GM12873 (cell line): ENCODE measurements around the gene ARSJ.

Experiments used
- TF ChIP-seq, protein P1 (sequence below): IDR thresholded peaks from 2 replicates; pipeline ENCODE4 v1.5.1; 2012; ENCODE audit warnings: low read depth, mild to moderate bottlenecking, moderate library complexity, low read length, control low read depth; ENCODE audit not compliant: insufficient read depth; ENCODE audit errors: missing control alignments

The ARSJ gene

GRCh38 chr4:113979148-113979904 is at the start of gene ARSJ:
Gene ARSJ (minus strand): TSS chr4:113979647. CDS start chr4:113978834, 813 bp downstream.
- TF ChIP-seq, protein P1, sequence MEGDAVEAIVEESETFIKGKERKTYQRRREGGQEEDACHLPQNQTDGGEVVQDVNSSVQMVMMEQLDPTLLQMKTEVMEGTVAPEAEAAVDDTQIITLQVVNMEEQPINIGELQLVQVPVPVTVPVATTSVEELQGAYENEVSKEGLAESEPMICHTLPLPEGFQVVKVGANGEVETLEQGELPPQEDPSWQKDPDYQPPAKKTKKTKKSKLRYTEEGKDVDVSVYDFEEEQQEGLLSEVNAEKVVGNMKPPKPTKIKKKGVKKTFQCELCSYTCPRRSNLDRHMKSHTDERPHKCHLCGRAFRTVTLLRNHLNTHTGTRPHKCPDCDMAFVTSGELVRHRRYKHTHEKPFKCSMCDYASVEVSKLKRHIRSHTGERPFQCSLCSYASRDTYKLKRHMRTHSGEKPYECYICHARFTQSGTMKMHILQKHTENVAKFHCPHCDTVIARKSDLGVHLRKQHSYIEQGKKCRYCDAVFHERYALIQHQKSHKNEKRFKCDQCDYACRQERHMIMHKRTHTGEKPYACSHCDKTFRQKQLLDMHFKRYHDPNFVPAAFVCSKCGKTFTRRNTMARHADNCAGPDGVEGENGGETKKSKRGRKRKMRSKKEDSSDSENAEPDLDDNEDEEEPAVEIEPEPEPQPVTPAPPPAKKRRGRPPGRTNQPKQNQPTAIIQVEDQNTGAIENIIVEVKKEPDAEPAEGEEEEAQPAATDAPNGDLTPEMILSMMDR: no peak

- TF ChIP-seq, protein P1: no peak
Measured at GRCh38 chr4:114028071-114028470, 48.6 kb upstream of the ARSJ start.

GRCh38 chr4:114027596-114027995 is 48.1 kb upstream of the ARSJ start:
- TF ChIP-seq, protein P1: no peak

GRCh38 chr4:114026447-114026846 is 47.0 kb upstream of the ARSJ start:
- TF ChIP-seq, protein P1: no peak

GRCh38 chr4:114025176-114025777 is 45.8 kb upstream of the ARSJ start:
- TF ChIP-seq, protein P1: no peak

- TF ChIP-seq, protein P1: no peak
Measured at GRCh38 chr4:114021451-114021850, 42.0 kb upstream of the ARSJ start.

DNA sequence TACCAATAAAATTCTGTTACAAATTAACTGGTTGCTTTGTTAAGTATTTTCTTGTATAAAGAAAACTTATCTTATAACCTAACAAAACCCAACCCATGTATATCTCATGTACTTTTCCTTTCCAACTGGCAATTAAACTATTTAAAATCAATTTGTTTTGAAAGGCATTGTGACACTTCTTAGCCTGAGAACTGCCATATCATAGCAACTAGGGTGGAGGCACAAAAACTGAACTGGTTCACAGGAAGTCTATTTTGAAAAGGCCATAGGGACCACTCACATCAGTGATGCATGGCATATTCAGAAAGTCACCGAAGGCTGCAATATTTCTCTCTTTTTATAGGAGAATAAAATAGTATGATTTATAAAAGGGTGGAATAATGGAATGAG is 40.5 kb upstream of the ARSJ start:
- TF ChIP-seq, protein P1: no peak
